AG09319 (cell line): ENCODE measurements around the gene NPL.

ENCODE experiments used
- DNase-seq: peaks from one replicate; pipeline ENCODE4 v3.0.0-alpha.2; 2010; ENCODE audit warnings: low read depth; ENCODE audit errors: extremely low read depth
- TF ChIP-seq, protein P1 (sequence below): IDR thresholded peaks from 2 replicates; pipeline ENCODE4 v1.5.1; 2011; ENCODE audit warnings: low read depth, mild to moderate bottlenecking, inconsistent platforms, low read length, moderate library complexity

NPL gene

GRCh38 chr1:182841368-182841988 is 51.9 kb downstream of the NPL start:
- TF ChIP-seq, protein P1, sequence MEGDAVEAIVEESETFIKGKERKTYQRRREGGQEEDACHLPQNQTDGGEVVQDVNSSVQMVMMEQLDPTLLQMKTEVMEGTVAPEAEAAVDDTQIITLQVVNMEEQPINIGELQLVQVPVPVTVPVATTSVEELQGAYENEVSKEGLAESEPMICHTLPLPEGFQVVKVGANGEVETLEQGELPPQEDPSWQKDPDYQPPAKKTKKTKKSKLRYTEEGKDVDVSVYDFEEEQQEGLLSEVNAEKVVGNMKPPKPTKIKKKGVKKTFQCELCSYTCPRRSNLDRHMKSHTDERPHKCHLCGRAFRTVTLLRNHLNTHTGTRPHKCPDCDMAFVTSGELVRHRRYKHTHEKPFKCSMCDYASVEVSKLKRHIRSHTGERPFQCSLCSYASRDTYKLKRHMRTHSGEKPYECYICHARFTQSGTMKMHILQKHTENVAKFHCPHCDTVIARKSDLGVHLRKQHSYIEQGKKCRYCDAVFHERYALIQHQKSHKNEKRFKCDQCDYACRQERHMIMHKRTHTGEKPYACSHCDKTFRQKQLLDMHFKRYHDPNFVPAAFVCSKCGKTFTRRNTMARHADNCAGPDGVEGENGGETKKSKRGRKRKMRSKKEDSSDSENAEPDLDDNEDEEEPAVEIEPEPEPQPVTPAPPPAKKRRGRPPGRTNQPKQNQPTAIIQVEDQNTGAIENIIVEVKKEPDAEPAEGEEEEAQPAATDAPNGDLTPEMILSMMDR, result no peak
- DNase-seq, result no peak

GRCh38 chr1:182842265-182842664 is 52.7 kb downstream of the NPL start:
- TF ChIP-seq, protein P1, result no peak

GRCh38 chr1:182845379-182845778 is 55.8 kb downstream of the NPL start:
- DNase-seq, result no peak
- TF ChIP-seq, protein P1, result no peak

More at GRCh38 chr1:182842265-182842664, 52.7 kb downstream of the NPL start:
- DNase-seq, result no peak

DNA sequence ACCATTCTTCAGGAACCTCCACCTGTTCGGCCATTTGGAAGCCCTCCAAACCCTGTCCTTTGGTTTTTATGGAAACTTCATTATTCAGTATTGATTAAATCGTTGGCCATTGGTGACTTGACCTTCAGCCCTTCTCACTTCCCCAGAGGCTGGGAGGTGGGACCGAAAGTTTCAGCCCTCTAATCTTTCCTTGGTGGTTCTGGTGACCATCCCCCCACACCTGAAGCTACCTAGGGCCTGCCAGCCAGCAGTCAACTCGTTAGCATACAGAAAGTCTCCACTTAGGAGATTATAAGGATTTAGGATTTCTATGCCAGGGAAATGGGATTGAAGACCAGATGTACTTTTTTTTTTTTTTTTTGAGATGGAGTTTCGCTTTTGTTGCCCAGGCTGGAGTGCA is 56.3 kb downstream of the NPL start:
- no peak for DNase-seq
- TF ChIP-seq, protein P1, result no peak

- TF ChIP-seq, protein P1, result no peak
- DNase-seq, result no peak
These were observed 57.5 kb downstream of the NPL start for GRCh38 chr1:182847105-182847504.

GRCh38 chr1:182848736-182849135 is 59.2 kb downstream of the NPL start:
- no peak for DNase-seq
- TF ChIP-seq, protein P1, result no peak

- no peak for DNase-seq
- TF ChIP-seq, protein P1, result no peak
These were observed 60.7 kb downstream of the NPL start for GRCh38 chr1:182850319-182850718.
